ENCODE results near the gene COL4A2.

The COL4A2 gene

DNA sequence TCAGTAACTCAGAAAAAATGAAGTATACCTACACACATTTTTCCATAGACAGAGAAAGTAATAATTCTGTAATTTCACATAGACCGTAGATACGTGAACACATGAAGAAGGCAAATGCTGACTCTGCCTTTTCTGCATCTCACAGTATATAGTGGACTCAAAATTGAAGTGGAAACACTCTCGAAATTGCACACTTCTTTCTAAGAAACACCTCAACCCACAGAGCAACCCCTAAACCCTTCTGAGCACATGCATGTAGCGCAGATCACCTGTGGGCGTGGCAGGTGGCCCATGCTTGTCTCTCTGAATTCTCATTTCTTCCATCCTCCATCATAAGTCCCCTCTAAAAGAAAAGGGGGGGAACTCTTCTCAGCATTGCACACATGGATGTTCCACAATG, 34.9 kb upstream of the COL4A2 start:
- DNase-seq (ENCODE audit: low spot score) = no peak

DNA sequence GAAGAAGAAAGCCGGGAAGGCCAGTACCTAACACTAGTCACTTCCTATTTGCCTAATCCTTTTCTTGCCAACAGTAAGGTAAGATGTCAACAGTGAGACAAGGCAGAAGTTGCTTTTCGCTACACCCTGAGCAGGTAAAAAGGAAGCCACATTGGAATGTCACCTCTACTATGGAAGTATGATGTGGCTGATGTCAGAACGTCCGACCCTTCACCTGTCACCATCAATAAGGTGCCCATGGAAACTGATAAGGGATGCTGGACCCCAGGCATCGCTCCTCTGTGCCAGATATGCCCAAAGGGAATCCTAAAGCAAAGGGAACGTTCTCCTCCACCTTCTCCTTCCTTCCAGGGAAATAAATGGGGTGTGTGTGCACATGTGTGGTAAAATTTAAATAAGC, 34.4 kb upstream of the COL4A2 start:
- no peak for DNase-seq (ENCODE audit: low spot score)

DNA sequence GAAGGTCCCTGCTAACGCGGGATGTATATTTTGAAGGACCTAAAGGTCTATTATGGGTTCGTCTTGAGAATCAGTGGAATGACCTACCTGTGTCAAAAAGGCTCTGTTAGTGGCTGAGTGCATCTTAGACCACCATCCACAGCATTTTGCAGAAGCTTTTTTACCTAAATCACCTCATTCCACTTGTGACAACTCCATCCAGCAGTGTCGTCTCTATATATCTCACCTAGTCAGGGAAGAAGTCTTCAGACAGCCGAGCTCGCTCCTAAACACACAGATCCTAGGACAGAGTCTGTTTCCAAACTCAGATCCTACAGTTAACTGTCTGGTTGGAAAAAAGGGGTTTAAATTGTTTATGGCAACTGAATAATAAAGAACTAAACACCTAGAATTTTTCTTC, 33.8 kb upstream of the COL4A2 start:
- no peak for DNase-seq (ENCODE audit: low spot score)

DNA sequence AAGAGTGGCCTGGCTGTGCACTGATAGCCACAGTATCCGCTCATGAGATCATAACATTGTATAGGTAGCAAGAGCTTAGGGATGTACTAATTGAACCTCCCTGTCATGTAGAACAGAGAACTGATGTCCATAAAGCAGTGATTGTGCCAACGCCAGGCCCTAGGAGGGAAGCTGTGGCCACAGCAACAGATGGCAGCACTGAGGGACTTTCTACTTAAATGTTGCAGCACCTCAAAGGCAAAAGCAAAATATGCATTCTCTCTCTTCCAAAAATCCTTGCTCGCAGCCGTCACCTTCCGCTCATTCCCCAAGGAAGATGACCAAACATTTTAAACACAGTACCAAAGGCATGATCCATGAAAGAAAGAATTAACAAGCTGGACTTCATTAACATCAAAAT, 32.4 kb upstream of the COL4A2 start:
- DNase-seq (ENCODE audit: low spot score) = no peak

DNA sequence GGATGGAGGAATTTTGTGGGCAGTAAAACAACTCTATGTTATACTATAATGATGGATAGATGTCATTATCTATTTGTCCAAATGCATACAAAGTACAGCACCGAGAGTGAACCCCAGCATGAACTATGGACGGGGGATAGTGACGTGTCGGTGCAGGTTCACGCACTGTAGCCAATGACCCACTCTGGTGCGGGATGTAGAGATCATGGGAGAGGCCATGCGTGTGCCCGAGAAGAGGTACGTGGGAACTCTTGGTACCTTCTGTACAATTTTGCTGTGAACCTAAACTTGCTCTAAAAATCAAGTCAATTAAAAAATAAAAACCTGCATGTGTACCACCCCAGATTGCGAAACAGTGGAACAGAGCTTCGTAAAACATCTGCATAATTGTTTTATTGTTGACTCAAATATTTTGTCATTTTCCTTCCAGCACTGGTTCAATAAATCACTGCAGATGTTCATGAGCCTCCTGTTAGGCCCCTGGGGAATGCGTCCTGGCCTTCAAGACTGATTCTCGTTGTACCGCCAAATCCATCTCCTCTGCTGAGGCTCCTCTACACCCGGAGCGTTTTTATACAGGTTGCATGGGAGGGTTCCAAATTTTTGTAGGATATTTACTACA, 31.0 kb upstream of the COL4A2 start:
- no peak for DNase-seq (ENCODE audit: low spot score)

DNA sequence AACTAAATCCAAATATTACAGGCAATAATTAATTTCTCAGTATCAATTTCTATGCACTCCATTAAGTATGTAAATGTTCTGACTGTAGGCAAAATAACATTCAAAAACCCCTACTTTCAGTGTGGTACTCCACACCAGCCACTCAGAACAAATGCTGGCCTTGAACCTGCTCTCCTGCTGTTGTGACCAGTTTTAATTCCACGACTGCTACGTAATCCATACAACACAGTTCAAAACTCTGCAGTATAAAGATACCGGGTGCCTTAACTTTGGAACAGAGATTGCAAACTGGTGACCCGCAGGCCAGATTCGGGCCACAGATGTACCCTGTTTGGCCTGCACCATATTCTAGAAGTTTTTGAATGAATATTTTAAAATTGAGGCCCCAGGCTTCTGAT, 30.5 kb upstream of the COL4A2 start:
- no peak for DNase-seq (ENCODE audit: low spot score)

DNA sequence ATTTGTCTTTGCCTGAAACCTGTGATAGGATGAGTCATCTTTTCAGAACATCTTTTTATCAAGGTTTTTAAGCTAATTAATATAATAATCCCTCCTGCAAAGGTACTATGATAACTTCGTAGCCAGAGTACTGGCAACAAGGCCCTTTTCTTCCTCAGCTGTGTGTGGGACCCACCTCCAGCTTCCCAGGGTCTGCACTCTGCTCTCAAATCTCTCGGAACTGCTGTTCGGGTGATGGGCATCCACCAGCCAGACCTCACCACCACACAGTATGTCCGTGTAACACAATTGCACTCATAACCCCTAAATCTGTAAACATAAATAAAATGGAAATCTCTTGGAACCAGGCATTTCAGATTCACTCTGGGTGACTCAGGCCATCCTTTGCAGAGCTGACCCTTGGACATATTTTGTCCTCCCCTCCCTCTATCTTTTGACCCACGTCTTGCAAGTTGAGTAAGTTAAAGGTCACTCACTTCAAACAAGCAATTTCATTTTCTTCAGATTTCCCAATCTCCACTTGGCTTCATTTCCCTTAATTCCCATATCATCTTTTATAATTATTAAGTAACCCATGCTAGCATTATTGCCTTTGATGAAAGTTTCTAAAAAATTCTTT, 29.6 kb upstream of the COL4A2 start:
- DNase-seq (ENCODE audit: low spot score) = no peak

DNA sequence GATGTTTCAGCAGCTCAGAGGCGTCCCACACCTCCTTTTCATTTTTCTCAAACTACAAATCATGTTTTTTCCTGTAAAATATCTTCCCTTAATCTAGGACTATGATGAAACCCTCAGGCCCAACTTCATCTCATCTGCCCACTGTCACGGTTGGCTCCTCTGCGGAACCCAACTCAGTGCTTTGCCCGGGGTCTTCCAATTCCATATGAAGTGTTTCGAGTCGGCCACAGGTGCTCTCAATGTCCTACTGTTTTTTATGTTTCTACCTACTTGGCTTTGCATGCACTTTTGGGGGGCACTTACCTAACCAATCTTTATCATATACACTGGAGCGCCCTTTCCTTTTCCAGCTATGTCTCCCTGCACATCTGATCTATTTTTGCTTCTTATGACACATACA, 28.2 kb upstream of the COL4A2 start:
- no peak for DNase-seq (ENCODE audit: low spot score)

DNA sequence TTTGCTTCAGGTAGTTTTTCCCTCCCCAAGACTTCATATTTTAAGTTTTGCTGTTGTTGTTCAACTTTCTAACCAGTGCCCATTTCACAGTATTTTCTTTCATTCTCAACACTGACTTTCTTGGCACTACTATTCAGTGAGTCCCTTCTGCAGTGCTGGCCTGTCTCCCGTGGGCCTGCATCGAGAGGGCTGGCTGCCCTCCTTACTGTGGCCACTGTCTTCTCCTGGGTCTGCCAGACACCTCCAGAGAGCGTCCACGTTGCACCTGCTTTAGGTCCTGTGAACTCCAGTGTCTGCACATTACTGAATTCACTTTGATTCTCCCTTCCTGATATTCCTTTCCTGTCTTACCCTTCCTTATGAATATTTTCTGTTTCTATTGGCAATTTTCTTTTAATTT, 27.4 kb upstream of the COL4A2 start:
- DNase-seq (ENCODE audit: low spot score) = no peak

DNA sequence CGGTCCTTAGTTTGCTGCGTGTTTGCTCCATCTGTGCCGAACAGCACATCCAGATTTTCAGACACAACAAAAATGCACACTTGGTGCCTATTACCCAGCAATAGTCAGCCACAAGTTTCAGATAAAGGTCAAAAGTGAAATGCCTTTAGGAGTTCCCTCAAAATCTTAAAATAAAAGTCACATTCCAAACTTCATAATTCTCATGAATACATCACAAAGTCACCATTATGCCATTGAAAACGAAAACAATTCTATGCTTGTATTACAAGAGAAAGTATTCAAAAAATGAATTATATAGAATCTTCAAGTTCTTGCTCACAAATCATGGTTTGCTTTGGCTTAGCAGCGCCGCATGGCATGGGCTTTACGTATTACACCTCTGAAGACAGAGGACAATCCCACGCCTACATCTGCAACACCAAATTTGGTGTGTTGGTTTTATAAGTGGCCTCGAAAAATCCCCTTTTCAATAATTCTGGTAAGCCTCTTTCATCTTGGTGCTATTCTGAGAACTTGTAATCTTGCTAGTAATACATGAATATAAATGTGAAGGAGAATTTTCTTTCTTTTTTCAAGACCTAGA, 26.8 kb upstream of the COL4A2 start:
- DNase-seq (ENCODE audit: low spot score) = no peak

DNA sequence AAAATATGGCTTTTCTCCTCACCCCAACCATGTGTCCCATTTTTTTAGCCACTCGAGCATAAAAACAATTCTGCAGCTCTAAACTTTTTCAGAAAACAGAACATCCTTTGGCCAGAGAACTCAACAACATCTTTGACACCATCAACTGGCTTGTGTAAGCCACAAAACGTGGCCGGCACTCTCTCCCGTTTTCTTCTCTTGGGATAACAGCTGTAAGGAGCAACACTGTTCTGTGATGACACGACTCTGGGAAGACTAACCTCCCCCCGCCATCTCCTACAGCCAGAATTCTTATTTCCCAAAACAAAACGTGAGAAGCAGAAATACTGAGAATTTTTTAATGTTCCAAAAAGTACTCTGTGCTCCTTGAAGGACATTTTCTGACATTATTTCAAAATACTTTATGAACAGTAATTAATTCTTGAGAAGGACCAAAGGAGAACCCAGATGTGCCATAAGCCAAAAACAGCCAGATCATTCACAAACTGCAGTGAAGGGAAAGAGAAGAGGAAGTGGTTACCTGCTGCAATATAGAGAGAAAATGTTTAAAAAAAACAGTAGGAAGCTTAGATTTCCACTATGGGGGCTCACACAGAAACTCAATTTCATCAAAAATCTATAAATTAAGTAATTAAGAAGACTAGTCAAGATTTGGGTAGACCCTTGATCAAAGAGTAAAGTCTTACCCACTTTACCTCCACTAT, 25.9 kb upstream of the COL4A2 start:
- no peak for DNase-seq (ENCODE audit: low spot score)

DNA sequence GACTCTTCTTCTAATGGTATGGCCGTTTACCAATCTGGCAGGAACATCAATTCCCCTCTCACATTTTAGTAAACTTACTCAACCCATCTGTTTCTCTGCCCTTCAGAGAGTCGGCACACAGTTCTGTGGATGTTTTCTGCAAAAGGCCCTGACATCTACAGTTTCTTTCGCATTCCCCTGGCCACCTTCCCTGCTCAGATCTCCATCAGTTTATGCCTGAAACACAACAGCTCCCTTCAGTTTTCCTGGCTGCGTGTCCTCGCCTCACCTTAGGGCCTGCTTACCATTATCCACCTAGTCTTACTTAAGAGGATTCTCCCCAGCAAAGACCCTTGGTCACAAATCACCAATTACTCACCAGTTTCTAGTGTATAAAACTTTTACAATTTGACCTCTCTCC, 25.3 kb upstream of the COL4A2 start:
- no peak for DNase-seq (ENCODE audit: low spot score)

DNA sequence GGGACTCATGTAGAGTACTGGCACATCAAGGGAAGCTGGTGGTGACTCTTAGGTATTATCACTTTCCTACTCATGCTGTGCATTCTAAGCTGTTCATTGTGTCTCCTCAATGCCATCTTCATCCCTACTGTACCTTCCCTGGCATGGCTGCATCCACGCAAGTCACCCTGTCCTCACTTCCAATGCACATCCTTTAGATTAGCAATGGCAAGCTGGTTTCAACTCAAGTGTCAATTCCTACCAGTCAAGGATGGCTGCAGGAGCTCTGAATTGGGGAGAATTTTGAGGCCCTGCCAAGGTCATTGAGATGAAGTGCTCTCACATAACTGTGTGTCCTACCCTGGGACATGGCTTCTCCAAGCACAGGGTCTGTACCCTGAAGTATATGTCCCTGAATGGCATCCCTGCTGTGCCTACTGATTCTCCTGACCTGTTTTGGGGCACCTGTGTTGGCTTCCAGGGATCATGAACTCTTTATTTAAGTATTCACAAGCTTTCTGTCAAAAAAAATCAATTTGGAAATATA, 24.7 kb upstream of the COL4A2 start:
- no peak for DNase-seq (ENCODE audit: low spot score)

DNA sequence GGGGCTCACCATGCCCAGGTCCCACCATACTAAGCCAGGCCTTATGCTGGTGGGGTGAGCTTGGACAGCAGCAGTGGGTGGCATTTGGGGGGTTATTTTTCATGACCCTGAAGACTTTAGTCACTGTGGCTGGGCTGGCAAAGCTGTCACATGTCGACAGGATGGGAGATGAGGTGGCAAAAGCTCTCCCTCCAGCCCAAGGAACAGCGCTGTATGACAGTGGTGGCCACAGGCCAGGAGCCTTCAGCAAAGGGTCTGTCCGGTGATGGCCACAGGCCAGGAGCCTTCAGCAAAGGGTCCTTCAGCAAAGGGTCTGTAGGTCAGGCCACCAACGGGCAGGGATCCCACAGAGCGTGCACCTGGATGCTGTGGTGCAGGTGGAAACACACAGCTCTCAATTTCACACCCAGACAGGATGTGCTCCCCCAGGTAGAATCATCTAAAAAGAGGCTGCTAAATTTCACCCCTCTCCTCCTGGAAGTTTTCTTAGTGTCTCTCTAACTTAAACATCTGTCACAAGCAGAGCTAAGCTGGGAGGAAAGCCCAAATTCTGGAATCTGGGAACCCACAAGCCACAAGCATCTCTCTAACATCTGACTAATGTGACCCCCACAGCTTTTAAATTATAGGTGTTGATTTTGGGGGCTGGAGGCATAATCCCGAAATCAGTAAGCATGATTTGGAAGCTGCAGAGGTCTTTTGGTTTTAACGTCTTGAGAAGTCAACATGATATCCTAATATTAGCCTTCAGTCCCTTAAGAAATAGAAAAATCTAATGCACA, 23.2 kb upstream of the COL4A2 start:
- no peak for DNase-seq (ENCODE audit: low spot score)

DNA sequence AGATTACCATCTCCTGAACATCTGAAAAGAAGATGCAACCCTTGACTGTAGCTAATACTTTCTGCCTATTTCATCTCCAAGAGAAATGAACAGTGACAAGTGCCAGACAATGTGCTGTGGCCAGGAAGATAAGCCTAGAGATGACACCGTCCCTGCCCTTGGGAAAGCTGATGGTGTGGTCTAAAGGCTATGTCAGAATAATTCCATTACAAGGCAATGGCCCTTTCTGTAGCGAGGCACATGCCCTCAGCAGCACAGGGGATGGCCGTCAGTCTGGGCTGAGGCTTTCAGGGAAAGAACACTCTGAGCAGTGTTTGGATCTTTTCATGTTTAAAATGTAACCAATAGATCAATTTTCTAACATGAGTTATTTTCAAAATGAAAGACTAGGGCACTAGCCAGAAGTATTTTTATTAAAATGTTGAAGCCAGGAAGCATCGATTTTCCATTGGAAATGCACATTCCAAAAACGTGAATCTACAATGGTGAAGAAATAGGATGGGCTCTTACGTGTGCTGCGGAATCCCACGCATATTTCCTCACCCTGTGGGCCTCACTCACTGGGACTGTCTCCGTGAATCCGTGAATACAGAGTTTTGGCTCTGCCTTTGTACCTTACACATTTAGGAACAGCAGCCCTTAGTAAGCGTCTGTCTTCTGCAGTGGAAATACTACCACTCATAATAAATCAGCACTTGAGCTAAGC, 22.2 kb upstream of the COL4A2 start:
- no peak for DNase-seq (ENCODE audit: low spot score)

DNA sequence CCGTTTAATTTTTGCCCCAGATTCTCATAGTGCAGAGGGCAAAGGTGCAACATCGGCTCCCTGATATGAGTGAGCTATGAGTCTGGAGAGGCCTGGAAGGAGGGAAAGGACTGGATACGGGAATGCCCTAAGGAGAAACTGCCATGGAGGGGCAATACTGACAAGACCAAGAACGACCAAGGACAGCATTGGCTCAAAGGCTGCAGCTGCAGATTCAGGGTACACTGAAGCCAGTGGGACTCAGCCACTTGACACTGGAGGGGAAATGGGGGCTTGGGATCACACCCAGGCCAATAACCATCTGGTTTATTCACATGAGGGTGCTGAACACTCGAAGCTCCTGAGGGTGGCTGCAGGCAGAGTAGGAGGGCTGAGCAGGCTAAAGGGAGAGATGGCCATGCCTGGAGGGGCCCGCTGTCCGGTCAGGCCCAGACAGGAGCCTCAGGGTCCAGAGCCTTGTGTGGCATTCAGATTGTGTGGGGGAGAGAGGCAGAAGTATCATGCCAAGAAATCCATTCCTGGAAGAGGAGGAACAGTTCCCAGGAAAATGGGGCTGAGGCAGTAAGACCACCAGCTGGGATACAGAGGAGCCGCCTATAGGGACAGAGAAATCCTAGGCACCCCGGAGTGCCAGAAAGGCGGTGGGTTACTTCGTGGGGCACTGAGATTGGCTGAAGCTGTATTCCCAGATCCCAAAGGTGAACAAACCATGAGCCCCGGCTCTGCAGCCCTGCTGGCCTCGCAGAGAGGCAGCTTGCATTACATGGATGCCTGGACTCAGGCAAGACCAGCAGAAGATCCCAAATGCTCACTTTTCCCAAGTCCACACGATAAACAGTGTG, 20.9 kb upstream of the COL4A2 start:
- DNase-seq (ENCODE audit: low spot score) = no peak

DNA sequence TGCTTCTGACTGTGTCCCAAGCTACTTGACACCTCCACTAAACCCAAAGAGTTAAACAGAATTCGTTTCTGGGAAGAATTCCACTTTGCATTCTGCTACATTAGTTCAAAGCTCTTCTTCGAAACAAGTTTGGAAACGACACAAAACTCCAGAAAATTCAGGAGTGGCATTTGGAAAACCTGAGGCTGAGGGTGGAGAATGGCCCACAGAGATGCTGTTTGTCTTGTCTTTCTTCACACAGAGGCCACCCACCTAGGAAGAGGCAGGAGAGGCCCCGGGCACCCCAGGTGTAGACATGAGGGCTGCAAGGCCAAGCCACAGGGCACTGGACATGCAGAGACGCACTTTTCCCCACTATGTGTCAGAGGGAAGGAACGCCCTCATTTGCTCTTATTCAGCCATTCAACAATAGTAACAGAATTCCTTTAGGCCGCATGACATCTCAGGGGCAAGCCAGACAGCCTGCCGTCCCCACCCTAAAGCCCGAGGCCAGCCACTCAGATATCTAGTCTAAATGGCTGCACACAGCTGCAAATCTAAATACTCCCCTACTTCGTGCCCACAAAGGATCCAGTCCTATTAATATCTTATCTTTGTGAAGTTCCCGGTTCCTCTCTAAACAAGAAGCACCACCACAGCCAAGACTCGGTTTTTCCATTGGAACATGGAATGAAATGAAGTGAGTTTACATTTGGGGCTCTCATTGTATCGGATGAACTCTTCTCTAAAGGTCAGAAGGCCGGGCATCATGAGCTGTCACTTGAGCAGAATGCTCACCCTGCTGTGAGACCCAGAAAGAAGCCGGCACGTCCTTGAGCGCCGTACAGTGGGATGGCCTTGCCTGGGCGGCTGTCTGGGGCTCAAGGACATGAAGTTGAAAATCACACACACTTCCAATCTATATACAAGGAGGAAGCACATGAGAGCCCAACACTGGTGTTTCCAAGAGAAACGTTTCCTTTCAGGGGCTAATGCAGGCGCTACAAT, 20.0 kb upstream of the COL4A2 start:
- no peak for DNase-seq (ENCODE audit: low spot score)

DNA sequence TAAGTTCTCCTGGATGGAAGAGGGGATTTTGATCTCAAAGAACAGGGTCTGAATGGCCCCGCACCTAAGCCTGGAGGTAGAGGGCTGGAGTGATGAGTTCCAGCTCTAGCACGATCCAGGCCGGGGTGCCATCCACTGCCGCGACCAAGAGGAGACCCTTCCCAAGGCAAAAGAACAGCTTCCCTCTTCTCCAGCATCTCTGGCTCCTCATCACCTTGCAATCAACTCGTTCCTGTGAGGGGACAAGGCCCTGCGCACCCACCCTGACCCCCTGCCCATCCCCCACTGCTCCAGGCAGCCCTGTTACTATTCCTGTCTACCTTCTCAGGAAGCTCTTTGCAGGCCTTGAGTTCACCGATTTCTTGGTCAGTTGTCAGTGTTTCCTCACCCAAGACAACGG, 17.9 kb upstream of the COL4A2 start:
- DNase-seq (ENCODE audit: low spot score) = no peak

DNA sequence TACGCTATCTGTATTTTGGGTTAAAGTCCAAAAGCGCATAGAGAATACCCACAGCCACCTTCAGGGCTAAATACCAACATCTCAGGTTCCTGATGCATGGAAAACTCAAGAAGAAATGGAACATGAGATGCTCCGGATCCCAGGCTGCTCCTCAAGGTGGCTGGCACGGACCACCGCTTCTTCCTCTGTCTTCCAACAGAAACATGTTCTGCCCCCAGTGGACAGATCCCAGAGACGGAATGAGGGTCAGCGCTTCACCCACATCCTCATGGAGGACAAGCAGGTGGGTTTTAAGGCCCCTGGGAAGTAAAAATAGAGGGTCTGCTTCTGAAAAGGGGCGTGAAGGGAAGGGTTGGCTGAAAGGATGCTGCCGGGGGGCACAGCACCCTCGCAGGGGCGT, 17.4 kb upstream of the COL4A2 start:
- no peak for DNase-seq (ENCODE audit: low spot score)

DNA sequence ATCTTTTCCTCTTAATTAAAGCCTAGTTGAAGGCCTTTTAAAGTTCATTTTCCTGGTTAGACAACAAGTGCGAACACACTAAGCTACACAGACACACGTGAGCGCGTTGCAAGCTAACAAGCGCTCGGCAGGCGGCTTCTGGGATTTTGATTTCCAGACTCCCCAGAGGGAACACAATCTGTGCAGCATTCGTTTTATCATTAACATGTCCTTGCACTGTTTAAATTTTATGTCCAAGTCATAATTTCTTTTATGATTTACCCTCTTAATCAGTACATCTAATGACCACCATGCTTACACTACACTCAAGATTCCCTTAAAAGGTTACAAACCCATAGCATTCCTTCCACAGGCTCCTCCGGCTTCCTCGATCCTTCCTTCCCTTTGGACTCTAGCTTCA, 16.9 kb upstream of the COL4A2 start:
- DNase-seq (ENCODE audit: low spot score) = no peak

Data from LoVo (cell line).